KMS-11 (cell line): ENCODE data around the gene GPN2.
"Not testable (repeated sequence)": the region's sequence is repeated elsewhere in the genome, so short reads cannot be mapped to it uniquely, and the experiment has no call there.

Source experiments
- H2AFZ ChIP-seq: fragments of 200-600 bp; sonication (generic); 2 replicates; pipeline ENCODE4 v1.6.1; 2016; ENCODE audit warnings: antibody characterized with exemption, mixed run types, low read depth
- H3K27ac ChIP-seq: fragments of 200-600 bp; sonication (generic); 2 replicates; pipeline ENCODE4 v1.6.1; 2016; ENCODE audit warnings: mild to moderate bottlenecking, mixed run types
- H3K27me3 ChIP-seq: fragments of 200-600 bp; sonication (generic); 2 replicates; pipeline ENCODE4 v1.6.1; 2017; ENCODE audit warnings: mild to moderate bottlenecking, low read depth, mixed run types, moderate library complexity; ENCODE audit not compliant: insufficient read depth
- H3K36me3 ChIP-seq: fragments of 200-600 bp; sonication (generic); 2 replicates; pipeline ENCODE4 v1.6.1; 2017; ENCODE audit warnings: mild to moderate bottlenecking, mixed run types; ENCODE audit not compliant: insufficient read depth
- H3K4me1 ChIP-seq: fragments of 200-600 bp; sonication (generic); 2 replicates; pipeline ENCODE4 v1.6.1; 2016; ENCODE audit warnings: mild to moderate bottlenecking, low read depth, mixed run types; ENCODE audit not compliant: poor library complexity, severe bottlenecking
- H3K4me2 ChIP-seq: fragments of 200-600 bp; sonication (generic); 2 replicates; pipeline ENCODE4 v1.7.0; 2016; ENCODE audit warnings: mild to moderate bottlenecking, mixed run types
- H3K4me3 ChIP-seq: fragments of 200-600 bp; sonication (generic); IDR thresholded peaks from 2 replicates; pipeline ENCODE4 v1.6.1; 2017; ENCODE audit warnings: low read depth, low read length, mixed read lengths; ENCODE audit not compliant: insufficient read depth
- H3K79me2 ChIP-seq: fragments of 200-600 bp; sonication (generic); 2 replicates; pipeline ENCODE4 v1.6.1; 2016; ENCODE audit warnings: low read depth, mixed run types; ENCODE audit not compliant: insufficient read depth
- H3K9ac ChIP-seq: fragments of 200-600 bp; sonication (generic); 2 replicates; pipeline ENCODE4 v1.6.1; 2016; ENCODE audit warnings: mild to moderate bottlenecking, mixed run types
- H4K20me1 ChIP-seq: fragments of 200-600 bp; sonication (generic); 2 replicates; pipeline ENCODE4 v1.6.1; 2016; ENCODE audit warnings: mild to moderate bottlenecking, mixed run types; ENCODE audit not compliant: insufficient read depth
- TF ChIP-seq, protein P1 (sequence below): fragments of 200-600 bp; sonication (generic); conservative IDR thresholded peaks from 2 replicates; pipeline ENCODE4 v1.6.1; 2017; ENCODE audit warnings: low read depth, mild to moderate bottlenecking, antibody characterized with exemption, low read length, moderate library complexity, mixed read lengths

The GPN2 gene

DNA sequence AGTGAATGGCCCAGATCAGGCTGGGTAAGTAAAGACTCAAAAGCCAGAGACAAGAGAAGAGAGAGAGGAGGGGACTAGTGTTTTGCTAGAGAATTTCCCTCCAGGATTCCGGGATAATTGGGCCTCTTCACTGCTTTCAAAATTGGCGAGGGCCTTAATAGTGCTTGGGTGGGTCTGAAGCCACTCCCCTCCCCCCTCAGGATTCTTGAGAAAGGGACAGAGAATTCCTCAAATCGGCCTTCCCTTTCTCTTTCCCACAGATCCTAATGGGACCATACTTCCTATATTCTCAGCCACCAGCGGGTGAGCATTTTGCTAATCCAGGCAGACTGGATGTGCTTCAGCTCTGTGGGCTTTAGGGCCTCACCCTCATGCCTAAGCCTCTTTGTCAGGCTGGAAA lies 15.2 kb downstream of the GPN2 start:
- Histone ChIP-seq H3K4me3 (no peak overlapping the region), H3K36me3 (no peaks in the 10 kb centered on the region), H3K27ac (no peak overlapping the region), H3K79me2 (no peaks in the 10 kb centered on the region), H3K4me1 (peaks cover 8% of the 10 kb centered on the region), H2AFZ (no peak overlapping the region), H3K9ac (no peak overlapping the region), H3K4me2 (no peak overlapping the region), H3K27me3 (no peaks in the 10 kb centered on the region), H4K20me1 (no peaks in the 10 kb centered on the region)
- TF ChIP-seq, protein P1, sequence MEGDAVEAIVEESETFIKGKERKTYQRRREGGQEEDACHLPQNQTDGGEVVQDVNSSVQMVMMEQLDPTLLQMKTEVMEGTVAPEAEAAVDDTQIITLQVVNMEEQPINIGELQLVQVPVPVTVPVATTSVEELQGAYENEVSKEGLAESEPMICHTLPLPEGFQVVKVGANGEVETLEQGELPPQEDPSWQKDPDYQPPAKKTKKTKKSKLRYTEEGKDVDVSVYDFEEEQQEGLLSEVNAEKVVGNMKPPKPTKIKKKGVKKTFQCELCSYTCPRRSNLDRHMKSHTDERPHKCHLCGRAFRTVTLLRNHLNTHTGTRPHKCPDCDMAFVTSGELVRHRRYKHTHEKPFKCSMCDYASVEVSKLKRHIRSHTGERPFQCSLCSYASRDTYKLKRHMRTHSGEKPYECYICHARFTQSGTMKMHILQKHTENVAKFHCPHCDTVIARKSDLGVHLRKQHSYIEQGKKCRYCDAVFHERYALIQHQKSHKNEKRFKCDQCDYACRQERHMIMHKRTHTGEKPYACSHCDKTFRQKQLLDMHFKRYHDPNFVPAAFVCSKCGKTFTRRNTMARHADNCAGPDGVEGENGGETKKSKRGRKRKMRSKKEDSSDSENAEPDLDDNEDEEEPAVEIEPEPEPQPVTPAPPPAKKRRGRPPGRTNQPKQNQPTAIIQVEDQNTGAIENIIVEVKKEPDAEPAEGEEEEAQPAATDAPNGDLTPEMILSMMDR = no peak

DNA sequence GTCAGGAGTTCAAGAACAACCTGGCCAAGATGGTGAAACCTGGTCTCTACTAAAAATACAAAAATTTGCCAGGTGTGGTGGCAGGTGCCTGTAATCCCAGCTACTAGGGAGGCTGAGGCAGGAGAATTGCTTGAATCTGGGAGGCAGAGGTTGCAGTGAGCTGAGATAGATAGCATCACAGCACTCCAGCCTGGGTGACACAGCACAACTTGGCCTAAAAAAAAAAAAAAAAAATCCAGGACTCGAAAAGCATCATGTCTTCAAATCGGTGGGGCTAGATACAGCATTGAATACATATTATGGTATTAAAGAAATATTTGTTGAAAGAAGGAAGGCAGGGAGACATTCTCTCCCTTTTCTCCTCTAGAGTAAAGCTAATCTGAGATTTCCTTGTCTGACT lies 17.0 kb downstream of the GPN2 start:
- H3K4me3 ChIP-seq, H3K4me2 ChIP-seq, H3K27ac ChIP-seq, H3K36me3 ChIP-seq, H4K20me1 ChIP-seq, H3K79me2 ChIP-seq, H3K27me3 ChIP-seq, H2AFZ ChIP-seq, H3K9ac ChIP-seq, H3K4me1 ChIP-seq: not testable (repeated sequence)

DNA sequence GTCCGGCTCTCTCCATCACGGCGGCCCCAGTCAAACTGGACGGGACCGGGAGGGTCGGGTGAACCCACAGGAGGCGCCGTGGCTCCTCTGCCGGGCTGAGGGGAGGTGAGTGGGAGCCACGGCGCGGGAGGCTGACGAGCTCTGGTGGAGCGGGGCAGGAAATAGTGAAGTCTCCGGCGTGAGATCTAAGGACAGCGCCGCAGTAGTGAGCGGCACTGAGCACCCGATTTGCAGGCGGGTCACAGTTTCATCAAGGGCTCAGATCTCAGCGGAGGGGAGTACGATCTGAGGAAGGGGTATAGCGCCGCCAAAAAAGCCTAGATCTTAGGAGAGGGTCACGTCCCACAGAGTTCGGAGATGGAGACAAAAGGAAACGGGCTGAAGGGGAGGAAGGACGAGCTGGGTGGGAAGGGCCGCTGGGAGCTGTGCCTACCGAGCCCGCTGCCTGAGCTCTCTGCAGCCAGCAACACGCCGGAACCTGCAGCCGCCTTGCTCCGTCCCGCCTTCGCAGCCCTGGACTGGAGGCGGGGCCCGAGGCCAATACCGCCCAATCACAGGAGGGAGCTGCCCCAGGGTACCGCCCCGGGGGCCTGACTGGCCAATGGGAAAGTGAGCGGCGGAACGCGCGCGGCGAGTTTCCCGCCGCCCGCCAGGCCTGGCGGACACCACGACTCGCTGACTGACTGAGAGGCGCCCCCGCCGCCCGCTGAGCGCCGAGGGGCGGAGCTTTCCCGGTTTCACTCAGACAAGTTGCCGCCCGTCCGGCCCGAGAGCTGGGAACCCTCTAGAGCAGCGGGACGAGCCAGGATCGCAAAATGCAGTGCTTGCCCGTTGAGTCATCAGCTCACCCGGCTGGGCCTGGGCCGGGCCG lies 25.2 kb downstream of the GPN2 start:
- Histone ChIP-seq H3K4me2 (peak overlapping the region; percentile 93), H3K36me3 (no peaks in the 10 kb centered on the region), H3K9ac (peak overlapping the region; percentile 96), H3K79me2 (no peaks in the 10 kb centered on the region), H2AFZ (peak overlapping the region; percentile 94), H3K4me1 (peaks cover 14% of the 10 kb centered on the region), H3K27me3 (no peaks in the 10 kb centered on the region), H4K20me1 (no peaks in the 10 kb centered on the region), H3K4me3 (peak overlapping the region; percentile 23), H3K27ac (peak overlapping the region; percentile 98)
- TF ChIP-seq, protein P1 = no peak

DNA sequence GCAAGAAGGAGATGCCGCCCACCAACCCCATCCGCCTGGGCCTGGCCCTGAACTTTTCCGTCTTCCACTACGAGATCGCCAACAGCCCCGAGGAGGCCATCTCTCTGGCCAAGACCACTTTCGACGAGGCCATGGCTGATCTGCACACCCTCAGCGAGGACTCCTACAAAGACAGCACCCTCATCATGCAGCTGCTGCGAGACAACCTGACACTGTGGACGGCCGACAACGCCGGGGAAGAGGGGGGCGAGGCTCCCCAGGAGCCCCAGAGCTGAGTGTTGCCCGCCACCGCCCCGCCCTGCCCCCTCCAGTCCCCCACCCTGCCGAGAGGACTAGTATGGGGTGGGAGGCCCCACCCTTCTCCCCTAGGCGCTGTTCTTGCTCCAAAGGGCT lies 26.4 kb downstream of the GPN2 start:
- peak overlapping the region; percentile 92; the same call in 1 of the 2 replicates for H2AFZ ChIP-seq
- no peaks in the 10 kb centered on the region for H4K20me1 ChIP-seq
- no peaks in the 10 kb centered on the region for H3K36me3 ChIP-seq
- no peaks in the 10 kb centered on the region for H3K79me2 ChIP-seq
- H3K4me3 ChIP-seq = no peak overlapping the region
- no peak overlapping the region for H3K9ac ChIP-seq
- H3K4me2 ChIP-seq = peak overlapping the region; percentile 90; the same call in 1 of the 2 replicates
- no peaks in the 10 kb centered on the region for H3K27me3 ChIP-seq
- TF ChIP-seq, protein P1 = no peak
- peaks cover 14% of the 10 kb centered on the region for H3K4me1 ChIP-seq
- H3K27ac ChIP-seq = no peak overlapping the region; the same call in 1 of the 2 replicates
